B cell (primary cell): Measurements from ENCODE around the gene AGR3. TPM values are rescaled to one million over a fixed set of nuclear protein-coding genes. Genes with fewer than 3 reads are reported as not detected.

Experiments
- ATAC-seq: fragments of 200-7000 bp; cut with Tn5 transposase; one replicate; pipeline ENCODE4 v1.10.0; 2021; ENCODE audit warnings: low read depth, mild to moderate bottlenecking, moderate number of reproducible peaks, moderate library complexity
- CTCF ChIA-PET: fragments of 350-600 bp; sonication (Branson Sonifier 250); formaldehyde crosslinking; loops from one replicate; lab custom pipeline; 2021; ENCODE audit warnings: antibody characterized with exemption, inconsistent platforms; lab: Charles Lee
- POLR2A ChIA-PET: fragments of 350-600 bp; sonication (Branson Sonifier 250); formaldehyde crosslinking; loops from one replicate; lab custom pipeline; 2021; ENCODE audit warnings: antibody characterized with exemption; lab: Charles Lee
- DNase-seq: peaks from one replicate; pipeline ENCODE4 v3.0.0; 2013
- H2AFZ ChIP-seq: 2 replicates; pipeline ENCODE4 v1.6.1; 2012; ENCODE audit warnings: mild to moderate bottlenecking, low read depth, low read length; ENCODE audit not compliant: insufficient read depth, poor library complexity, severe bottlenecking
- H3K27ac ChIP-seq, 2 donors: 1 replicate in 1 of 2; 2 replicates in 1 of 2; pipeline ENCODE4 v1.5.1; 2012 to 2013; ENCODE audit warnings: low read length in 2 of 2, mild to moderate bottlenecking in 2 of 2, moderate library complexity in 1 of 2
- H3K27me3 ChIP-seq, 4 experiments: fragments of 200-600 bp in 1 of 4; sonication (generic) in 1 of 4; replicated peaks in 1 of 4; 1 replicate in 2 of 4; 2 replicates in 2 of 4; pipeline versions ENCODE4 v1.6.1 to v1.7.0; 2013 to 2016; ENCODE audit warnings: low read length in 3 of 4, mild to moderate bottlenecking in 2 of 4, mixed read lengths in 1 of 4, moderate library complexity in 1 of 4; ENCODE audit not compliant: insufficient read depth in 4 of 4, control insufficient read depth in 3 of 4; ENCODE audit errors: control extremely low read depth in 1 of 4
- H3K36me3 ChIP-seq, 2 experiments: replicated peaks in 1 of 2; 1 replicate in 1 of 2; 2 replicates in 1 of 2; pipeline versions ENCODE4 v1.6.1 to v1.7.1; 2013; ENCODE audit warnings: low read length in 1 of 2; ENCODE audit not compliant: insufficient read depth in 2 of 2, control insufficient read depth in 1 of 2; ENCODE audit errors: control extremely low read depth in 1 of 2, extremely low read depth in 1 of 2
- H3K4me1 ChIP-seq, 2 donors: fragments of 200-600 bp in 1 of 2; sonication (generic) in 1 of 2; 1 replicate in 1 of 2; 2 replicates in 1 of 2; pipeline versions ENCODE4 v1.5.1 to v1.6.1; 2013 to 2017; ENCODE audit warnings: low read length in 2 of 2; ENCODE audit not compliant: control insufficient read depth in 2 of 2, insufficient read depth in 2 of 2
- H3K4me2 ChIP-seq: replicated peaks from 2 replicates; pipeline ENCODE3; 2012; ENCODE audit warnings: mild to moderate bottlenecking, low read depth, low read length; ENCODE audit not compliant: poor library complexity, severe bottlenecking
- H3K4me3 ChIP-seq, 5 experiments: fragments of 200-600 bp in 1 of 5; sonication (generic) in 1 of 5; 1 replicate in 3 of 5; 2 replicates in 2 of 5; pipeline versions ENCODE4 v1.5.1 to v1.7.0; 2011 to 2016; ENCODE audit warnings: low read length in 4 of 5, mild to moderate bottlenecking in 4 of 5, low read depth in 2 of 5, control low read depth in 1 of 5, moderate library complexity in 1 of 5; ENCODE audit not compliant: insufficient read depth in 1 of 5; ENCODE audit errors: control extremely low read depth in 1 of 5, extremely low read depth in 1 of 5
- H3K79me2 ChIP-seq: fragments of 200-600 bp; sonication (generic); one replicate; pipeline ENCODE4 v1.6.0; 2016; ENCODE audit warnings: low read length; ENCODE audit not compliant: control insufficient read depth, insufficient read depth
- H3K9ac ChIP-seq: fragments of 200-600 bp; sonication (generic); 2 replicates; pipeline ENCODE4 v1.6.1; 2017; ENCODE audit warnings: mild to moderate bottlenecking, low read length, moderate library complexity
- H3K9me3 ChIP-seq, 3 donors: one replicate each; pipeline versions ENCODE4 v1.6.1 to v1.7.1; 2013; ENCODE audit warnings: low read length in 2 of 3; ENCODE audit not compliant: control insufficient read depth in 2 of 3, insufficient read depth in 1 of 3; ENCODE audit errors: control extremely low read depth in 1 of 3
- H4K20me1 ChIP-seq: 2 replicates; pipeline ENCODE4 v1.6.0; 2012; ENCODE audit warnings: mild to moderate bottlenecking, low read length; ENCODE audit not compliant: insufficient read depth, control insufficient read depth, poor library complexity, severe bottlenecking
- H3K27ac Mint-ChIP-seq: one replicate; pipeline ENCODE4 v1.8.0; 2021; ENCODE audit warnings: mixed read lengths
- H3K27me3 Mint-ChIP-seq: one replicate; pipeline ENCODE4 v1.8.0; 2021; ENCODE audit warnings: mixed read lengths
- H3K4me1 Mint-ChIP-seq: one replicate; pipeline ENCODE4 v1.8.0; 2021; ENCODE audit warnings: mixed read lengths
- H3K4me3 Mint-ChIP-seq: one replicate; pipeline ENCODE4 v1.8.0; 2021; ENCODE audit warnings: mixed read lengths
- H3K9me3 Mint-ChIP-seq: one replicate; pipeline ENCODE4 v1.8.0; 2022; ENCODE audit warnings: mixed read lengths; ENCODE audit not compliant: insufficient read depth
- EZH2 ChIP-seq: IDR thresholded peaks from 2 replicates; pipeline ENCODE4 v1.6.1; 2012; ENCODE audit warnings: borderline replicate concordance, low read depth, mild to moderate bottlenecking, moderate library complexity, low read length; ENCODE audit not compliant: insufficient read depth, poor library complexity, severe bottlenecking
- WGBS: methylation state at CpG from one replicate; pipeline ENCODE4 v1.1.5; 2013; ENCODE audit warnings: missing lambda C conversion rate; ENCODE audit not compliant: insufficient coverage; 5-methylcytosine and 5-hydroxymethylcytosine counted together
- intact Hi-C: fragments of 100-400 bp; cut with micrococcal nuclease; formaldehyde crosslinking; loops from one replicate; pipeline ENCODE4 v1.10.0; 2022
- polyA plus RNA-seq: library from polyadenylated mRNA; depleted of rRNA; stranded (reverse); fragments of >200 nt; gene quantifications from 2 replicates; pipeline ENCODE4 v1.2.3, GENCODE V29; 2012
- total RNA-seq, 2 donors: library from RNA; stranded (reverse); fragments of 120-200 nt in 1 of 2; gene quantifications; 1 replicate in 1 of 2; 2 replicates in 1 of 2; pipeline versions ENCODE4 v1.2.3 to v1.2.4, GENCODE V29; 2013 to 2022
- TF ChIP-seq, protein P1 (sequence below): fragments of 200-600 bp; IDR thresholded peaks from one replicate; pipeline ENCODE4 v1.8.0; 2022; ENCODE audit warnings: antibody characterized with exemption, mild to moderate bottlenecking

The AGR3 gene
- total and polyA plus RNA-seq, 2 donors (not counting 1 experiment from before 2014, with no cell fraction given) = not detected

DNA sequence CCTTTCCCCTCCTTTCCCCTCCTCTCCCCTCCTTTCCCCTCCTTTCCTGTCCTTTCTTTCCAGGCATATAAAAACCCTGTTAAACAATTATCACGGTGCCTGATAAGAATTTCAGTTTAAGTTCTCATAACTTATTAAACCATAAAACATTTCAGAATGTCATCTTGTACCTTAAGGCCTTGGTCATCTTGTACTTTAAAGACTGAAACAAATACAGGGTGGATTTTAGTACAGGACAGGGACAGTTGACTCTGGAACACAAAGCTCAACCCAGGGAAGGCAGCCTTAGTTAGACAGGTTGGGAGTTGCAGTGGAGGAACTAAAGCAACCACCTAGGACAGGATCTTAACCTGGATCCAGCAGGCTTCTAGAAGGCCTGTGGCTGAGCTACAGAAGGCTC, 1.2 kb downstream of the AGR3 start:
- CTCF ChIA-PET = no interaction called here
- H3K4me3 Mint-ChIP-seq = no peak overlapping the region
- no peak for DNase-seq

GRCh38 chr7:16879181-16879580, 2.6 kb downstream of the AGR3 start:
- TF ChIP-seq, protein P1, sequence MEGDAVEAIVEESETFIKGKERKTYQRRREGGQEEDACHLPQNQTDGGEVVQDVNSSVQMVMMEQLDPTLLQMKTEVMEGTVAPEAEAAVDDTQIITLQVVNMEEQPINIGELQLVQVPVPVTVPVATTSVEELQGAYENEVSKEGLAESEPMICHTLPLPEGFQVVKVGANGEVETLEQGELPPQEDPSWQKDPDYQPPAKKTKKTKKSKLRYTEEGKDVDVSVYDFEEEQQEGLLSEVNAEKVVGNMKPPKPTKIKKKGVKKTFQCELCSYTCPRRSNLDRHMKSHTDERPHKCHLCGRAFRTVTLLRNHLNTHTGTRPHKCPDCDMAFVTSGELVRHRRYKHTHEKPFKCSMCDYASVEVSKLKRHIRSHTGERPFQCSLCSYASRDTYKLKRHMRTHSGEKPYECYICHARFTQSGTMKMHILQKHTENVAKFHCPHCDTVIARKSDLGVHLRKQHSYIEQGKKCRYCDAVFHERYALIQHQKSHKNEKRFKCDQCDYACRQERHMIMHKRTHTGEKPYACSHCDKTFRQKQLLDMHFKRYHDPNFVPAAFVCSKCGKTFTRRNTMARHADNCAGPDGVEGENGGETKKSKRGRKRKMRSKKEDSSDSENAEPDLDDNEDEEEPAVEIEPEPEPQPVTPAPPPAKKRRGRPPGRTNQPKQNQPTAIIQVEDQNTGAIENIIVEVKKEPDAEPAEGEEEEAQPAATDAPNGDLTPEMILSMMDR = no peak
- no peak for TF ChIP-seq EZH2
- Mint-ChIP-seq H3K9me3 (no peaks in the 10 kb centered on the region), H3K27me3 (no peaks in the 10 kb centered on the region), H3K4me3 (no peak overlapping the region), H3K27ac (no peak overlapping the region), H3K4me1 (peaks cover 6% of the 10 kb centered on the region)
- DNase-seq (no peak), ATAC-seq (no peak)
- ChIA-PET CTCF (no interaction called here), POLR2A (no interaction called here)
- Histone ChIP-seq H3K9me3 (no peaks in the 10 kb centered on the region), H3K4me2 (no peak overlapping the region), H3K9ac (no peak overlapping the region), H3K27me3 (no peaks in the 10 kb centered on the region), H3K79me2 (no peaks in the 10 kb centered on the region), H3K27ac (no peak overlapping the region), H3K36me3 (no peaks in the 10 kb centered on the region), H3K4me1 (no peaks in the 10 kb centered on the region), H2AFZ (no peak overlapping the region), H3K4me3 (no peak overlapping the region), H4K20me1 (no peaks in the 10 kb centered on the region)
- no CpG with 5 or more reads among the region's 1 CpG for WGBS
- intact Hi-C loops = no loop called here

More for the DNA sequence above, 1.2 kb downstream of the AGR3 start:
- Histone ChIP-seq H3K27ac (no peak overlapping the region), H3K4me1 (no peaks in the 10 kb centered on the region), H3K4me3 (no peak overlapping the region), H3K4me2 (no peak overlapping the region), H3K27me3 (no peaks in the 10 kb centered on the region), H3K9me3 (no peaks in the 10 kb centered on the region), H4K20me1 (no peaks in the 10 kb centered on the region), H3K36me3 (no peaks in the 10 kb centered on the region), H3K79me2 (no peaks in the 10 kb centered on the region), H3K9ac (no peak overlapping the region), H2AFZ (no peak overlapping the region)
- whole genome bisulfite sequencing = no CpG with 5 or more reads among the region's 1 CpG
- Mint-ChIP-seq H3K4me1 (peaks cover 6% of the 10 kb centered on the region), H3K27ac (no peak overlapping the region), H3K27me3 (no peaks in the 10 kb centered on the region), H3K9me3 (no peaks in the 10 kb centered on the region)
- intact Hi-C loops = no loop called here
- no peak for ATAC-seq
- POLR2A ChIA-PET = no interaction called here
- TF ChIP-seq, protein P1 = no peak
- TF ChIP-seq EZH2 = no peak
